GM19035 (cell line): ENCODE data around the gene KRT80.

Experiments used
- ATAC-seq: cut with Tn5 transposase; IDR thresholded peaks from one replicate; pipeline ENCODE4 v1.9.1; 2021; ENCODE audit not compliant: unreplicated experiment

The KRT80 gene

DNA sequence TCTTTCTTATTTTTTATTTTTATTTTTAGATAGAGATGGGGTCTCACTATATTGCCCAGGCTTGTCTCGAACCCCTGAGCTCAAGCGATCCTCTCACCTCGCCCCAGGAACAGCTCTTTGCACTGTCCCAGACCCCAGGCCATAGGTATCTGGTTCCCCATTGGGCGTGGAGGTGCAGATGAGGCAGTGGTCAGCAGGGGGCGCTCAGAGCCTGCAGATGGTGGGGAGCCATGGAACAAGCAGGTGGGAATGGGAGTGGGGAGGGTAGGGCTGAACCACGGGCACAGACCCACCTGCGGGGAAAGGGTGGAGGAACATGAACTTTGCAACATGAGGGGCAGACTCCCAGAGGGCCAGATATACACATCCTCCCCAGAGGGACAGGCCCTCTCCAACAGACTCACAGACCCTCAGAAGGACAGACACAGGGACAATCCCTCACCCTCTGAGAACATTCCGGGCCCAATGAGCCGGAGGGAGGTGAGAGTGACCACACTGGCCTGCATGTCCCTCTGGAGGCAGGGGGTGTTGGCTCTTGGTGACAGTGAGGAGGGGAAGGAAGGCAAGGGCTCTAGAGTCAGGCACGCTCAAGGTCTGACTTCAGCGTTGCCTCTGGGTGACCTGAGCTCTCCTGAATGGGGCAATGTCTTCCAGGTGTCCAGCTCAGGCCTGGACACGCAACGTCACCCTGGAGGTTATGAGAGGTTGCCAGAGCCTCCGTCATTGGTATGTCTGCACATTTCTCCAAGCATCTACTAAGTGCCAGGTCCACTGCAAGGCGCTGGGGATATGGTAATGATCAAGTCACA is 34.9 kb downstream of the KRT80 start:
- ATAC-seq = no peak

DNA sequence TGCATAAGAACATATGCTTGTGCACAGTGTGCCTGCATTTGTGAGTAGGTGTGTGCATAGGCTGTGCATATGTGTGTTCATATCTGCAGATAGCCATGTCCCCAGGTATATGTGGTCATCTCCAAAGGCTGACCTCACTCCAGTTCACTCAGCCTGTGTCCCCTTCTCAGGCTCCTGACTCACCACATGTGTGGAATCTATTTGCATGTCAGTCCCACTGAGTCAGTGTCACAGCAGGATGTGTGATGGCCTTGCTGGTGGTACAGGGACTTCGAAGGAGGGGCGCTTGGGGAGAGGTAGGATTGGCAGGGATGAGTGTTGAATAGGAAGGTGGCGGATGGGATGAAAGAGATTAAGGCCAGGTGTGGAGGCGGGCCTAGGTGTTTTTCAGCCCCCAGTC is 35.5 kb downstream of the KRT80 start:
- no peak for ATAC-seq

DNA sequence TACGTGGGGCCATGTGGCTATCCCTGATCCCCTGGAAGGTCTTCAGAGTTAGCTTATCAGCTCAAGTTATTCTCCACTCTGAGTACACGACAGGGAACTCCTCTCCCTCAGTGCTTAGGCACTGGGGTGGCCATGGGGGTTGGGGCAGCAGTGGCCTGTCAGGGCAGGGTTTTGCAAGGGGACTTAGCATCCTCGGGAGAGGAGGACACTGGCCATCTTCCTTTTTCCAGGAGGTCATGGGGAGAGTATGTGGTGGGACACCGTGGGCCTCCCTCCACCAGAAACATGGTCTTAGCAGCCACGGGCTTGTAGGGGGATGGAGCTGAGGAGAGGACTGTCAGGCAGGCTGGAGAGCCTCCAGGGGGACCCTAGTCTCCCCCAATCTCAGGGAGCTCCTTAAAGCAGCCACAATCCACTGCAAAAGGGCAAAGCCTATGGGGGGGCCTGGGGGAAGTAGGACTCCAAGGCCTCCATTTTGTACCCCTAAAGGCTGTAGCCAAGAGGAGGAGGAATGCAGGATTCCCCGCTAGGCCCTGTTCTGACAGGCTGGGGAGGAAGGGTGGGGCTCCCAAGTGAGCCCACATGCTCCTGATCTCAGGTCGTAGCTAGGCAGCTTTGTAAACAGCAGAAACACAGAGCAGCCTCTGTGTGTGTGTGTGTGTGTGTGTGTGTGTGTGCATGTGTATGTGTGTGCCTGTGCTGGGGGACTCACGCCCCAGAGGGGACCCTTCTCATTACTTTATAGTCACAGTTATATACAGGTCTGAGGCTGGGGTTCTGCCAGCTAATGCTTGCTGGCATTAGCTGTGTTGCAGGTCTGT is 36.6 kb downstream of the KRT80 start:
- ATAC-seq = no peak

DNA sequence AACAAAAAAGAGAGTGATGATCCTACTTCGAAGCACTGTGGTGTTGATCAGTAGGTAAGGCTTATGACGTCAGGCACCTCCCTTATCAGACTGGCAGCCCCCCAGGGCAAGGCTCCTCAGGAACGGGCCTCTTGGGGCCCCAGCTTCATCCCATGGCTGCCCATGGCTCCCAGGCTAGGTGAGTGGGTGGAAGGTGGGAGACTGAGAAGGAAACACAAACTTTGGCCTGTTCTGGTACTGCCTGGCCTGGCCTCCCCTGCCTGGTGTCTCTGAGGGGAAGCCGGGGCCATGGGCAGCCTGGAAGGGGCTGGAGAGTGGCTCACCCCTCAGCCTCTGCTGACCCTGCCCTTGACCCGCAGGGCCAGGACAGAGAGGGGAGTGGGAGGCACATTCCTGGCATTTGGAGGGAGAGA is 38.9 kb downstream of the KRT80 start:
- ATAC-seq = no peak

DNA sequence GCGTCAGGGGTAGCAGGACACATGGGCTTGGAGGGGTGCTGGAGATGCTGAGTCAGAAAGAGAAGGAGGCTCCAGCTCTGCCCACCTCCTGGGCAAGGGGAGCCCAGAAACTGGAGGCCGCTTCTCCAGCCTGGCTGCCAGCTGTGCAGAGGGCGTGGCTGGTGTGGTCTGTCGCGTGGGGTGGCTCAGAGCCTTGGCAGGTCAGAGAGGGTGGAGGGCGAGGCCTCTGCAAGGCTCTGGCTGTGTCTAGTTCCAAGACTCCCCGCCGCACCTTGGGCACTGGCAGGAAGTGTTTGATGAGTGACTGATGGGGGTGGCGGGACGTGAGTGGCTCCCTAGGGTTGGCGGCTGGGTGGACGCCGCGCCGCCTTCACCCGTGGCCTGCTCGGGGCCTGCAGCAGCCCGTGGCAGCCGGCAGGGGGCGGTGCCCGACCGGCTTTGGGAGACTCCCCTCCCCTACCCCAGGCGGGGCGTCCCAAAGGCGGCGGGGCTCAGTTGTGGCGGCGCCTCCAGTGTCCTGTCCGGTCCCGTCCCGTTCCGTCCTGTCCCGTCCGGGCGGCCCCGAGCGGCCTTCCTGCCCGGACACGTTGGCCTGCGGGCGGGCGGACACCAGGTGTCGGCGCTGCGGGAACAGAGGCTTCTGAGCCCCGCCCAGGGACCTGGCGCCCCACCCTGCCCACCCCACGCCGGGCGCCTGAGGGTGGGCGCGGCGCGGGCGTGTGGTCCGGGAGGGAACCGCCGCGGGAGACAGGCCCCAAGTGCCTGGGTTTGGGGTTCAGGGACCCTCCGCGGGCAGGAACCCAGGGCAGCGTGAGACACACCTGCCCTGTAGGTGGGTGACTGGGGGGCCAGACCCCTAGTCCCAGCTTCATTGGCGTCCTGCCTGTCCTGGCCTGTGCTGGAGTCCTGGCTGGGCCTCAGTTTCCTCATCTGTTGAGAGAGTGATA is 39.7 kb downstream of the KRT80 start:
- ATAC-seq = no peak

DNA sequence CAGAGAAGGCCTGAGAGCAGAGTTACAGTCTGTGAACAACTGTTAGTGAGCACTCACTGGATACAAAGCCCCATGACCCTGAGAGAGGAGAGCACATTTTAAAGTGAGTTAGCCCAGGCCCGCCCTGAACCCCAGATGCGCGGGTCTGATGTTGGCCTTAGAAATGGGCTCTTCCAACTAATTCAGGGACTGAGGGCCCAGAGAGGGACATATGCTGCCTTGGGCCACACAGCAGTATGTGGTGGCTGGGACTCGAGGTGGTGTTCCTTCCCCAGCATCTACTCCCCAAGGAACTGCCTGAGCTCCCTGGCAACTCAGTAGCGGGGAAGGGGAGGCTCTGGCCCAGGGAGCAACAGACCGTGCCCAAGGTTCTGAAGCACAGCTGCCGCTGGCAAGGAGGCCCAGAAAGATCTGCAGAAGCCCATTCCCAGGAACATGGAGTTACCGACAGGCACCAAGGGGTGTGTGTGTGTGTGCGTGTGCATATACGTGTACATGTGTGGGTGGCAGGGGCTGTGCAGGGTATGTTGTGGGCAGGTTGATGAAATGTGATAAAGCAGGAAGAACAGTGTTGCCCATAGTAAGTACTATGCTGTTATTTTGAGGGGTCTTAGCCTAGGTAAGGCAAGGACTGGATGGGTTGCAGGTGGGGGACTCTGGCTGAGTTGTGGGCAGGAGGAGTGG is 40.5 kb downstream of the KRT80 start:
- no peak for ATAC-seq

DNA sequence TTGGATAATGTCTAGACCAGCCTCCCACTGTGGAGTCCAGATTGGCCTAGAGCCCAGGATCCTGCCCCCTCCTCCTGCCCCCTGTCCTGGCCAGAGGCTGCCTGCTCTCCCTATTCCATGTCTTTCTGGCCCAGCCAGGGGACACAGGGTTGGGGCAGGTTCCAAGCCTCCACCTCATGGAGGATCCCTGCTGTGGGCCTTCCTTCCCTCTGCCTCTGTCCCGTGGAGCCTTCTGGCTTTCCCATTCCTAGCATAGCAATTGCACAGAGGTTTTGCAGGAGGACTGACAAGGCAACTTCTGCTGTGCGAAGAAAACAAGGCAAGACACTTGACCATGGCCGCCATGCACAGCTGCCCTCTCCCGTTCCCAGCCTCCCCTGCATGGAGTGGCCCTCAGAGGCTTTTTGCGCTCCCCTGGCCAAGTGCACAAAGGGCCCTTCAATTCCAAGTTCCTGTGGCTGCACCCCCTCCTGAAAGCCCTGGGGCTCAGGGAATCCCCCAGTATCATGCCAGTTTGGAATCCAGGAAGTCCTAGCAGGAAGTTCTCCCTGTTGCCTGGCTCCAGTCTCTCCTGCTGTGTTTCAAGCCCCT is 42.1 kb downstream of the KRT80 start:
- no peak for ATAC-seq

DNA sequence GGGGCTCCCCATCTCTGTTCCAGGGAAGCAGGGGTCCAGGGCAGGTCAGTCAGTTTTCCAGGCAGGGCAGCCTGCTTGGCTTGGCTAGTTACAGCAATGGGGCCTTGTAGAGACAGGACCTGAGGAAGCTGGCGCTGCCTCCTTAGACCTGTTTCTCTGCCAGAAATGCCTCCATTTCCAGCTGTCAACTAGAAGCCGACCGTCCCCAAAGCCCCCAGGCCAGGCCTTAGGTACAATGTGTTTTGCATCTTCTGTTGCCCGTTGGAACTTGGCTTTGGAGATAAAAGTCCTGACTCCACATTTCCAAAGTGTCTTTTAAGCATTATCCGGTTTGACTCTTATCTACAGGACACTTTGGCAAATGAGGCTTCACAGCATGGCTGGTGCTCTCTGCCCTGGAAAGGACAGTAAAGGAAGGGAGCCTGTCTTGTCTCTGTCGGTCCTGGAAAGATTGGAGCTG is 42.6 kb downstream of the KRT80 start:
- no peak for ATAC-seq

DNA sequence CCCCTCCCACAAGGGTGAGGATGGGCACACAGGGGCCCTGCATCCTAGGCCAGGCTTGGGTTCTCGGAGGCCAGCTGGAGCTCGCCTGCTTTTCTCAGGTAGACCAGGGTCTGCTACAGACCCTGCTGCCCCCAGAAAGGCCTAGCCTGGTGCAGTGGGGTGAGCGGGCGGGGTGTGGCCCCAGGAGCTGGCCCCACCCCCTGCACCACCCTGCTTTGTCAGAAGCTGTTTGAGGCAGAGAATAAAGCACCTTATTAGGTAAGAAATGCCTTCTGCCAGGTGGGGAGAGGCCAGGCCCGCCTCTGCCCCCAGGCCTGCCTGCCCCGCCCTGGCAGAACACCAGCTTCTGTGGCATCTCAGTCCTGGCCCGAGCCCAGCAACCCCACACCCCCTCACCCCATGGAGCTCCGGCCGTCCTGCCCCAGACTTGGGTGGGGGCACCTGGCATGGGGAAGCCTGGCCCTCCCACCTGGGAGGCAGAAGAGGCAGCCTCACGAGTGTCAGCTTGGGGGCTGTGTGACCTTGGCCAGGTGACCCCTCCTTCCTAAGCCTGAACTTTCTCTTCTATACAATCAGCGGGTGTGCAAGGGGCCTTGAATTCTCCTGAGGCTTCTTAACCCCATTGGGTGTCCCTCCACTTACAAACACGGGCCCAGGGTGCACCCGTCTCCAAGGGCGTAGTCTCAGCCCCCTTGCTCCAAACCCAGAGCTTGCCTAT is 43.2 kb downstream of the KRT80 start:
- no peak for ATAC-seq

DNA sequence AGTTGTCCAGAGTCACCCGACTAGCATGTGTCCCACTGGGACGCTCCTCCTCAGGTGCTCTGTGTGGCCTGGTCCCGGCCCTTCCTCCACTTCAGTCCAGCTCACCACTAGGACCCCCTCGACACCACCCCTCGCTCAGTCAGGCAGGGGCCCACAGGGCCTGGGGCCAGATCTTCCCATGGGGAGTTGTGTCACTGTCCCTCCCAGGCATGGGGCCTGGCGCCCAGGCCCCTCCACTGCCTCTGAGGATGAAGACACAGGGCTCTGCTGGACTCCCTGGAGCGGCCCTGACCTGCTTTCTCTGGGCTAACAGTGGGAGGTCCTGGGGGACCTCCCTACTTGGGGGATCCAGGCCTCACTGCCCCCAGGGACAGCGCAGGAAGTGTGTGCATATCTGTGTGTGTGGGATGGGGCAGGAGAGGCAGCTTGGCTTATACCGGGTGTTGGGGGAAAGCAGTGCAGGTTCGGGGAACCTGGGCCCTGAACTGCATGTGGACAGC is 43.8 kb downstream of the KRT80 start:
- no peak for ATAC-seq

DNA sequence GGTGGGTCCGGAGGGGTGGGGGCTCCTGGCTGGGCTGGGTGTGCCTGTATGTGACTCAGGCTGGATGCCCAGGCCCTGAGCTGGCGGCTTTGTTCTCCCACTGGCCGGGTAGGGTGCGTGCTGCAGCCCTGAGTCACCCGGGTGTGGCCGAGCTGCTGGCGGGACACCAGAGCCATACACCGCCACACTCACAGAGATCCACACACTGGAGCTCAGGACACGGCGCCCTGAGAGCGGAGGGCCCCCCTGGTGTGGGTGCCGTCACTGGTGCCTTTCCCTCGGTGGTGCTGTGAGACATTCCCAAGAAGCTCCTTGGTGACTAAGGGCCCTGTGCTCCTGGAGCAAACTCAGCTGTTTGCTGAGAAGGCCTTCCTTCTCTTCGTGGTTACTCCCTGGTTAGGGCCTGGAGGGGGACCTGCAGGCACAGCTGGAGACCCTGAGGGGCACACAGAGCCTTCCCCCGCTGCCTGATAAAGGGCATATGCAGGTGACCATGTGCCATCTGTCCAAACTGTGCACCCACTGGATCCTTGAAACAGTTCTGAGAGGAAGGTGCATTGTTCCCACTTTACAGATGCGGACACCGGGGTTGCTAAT is 44.3 kb downstream of the KRT80 start:
- ATAC-seq = no peak

DNA sequence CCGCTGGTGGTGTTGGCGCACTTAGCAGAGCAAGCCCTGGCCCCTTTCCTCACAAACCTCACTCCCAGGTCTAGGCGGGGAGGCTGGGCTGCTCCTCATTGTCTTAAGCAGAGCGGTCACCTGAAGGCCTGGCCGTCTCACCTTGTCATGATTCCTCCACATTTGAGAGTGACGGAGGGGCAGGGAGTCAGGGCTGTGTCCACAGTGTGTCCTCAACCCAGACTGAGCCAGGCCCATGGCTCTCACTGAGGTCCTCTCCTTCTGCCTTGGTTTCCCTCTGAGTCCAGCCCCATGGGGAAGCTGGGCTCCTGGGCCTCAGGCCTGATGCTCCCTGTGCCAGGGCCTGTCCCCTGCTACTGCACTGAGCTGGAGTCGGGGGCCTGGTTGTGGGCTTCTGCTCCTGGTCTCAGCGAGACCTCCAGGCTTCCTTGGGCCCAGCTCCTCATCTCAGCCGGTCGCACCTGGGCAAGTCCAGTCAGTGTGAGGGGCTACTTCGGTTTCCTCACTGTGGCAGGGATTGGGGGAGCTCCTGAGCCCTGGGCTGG is 44.9 kb downstream of the KRT80 start:
- ATAC-seq = no peak

DNA sequence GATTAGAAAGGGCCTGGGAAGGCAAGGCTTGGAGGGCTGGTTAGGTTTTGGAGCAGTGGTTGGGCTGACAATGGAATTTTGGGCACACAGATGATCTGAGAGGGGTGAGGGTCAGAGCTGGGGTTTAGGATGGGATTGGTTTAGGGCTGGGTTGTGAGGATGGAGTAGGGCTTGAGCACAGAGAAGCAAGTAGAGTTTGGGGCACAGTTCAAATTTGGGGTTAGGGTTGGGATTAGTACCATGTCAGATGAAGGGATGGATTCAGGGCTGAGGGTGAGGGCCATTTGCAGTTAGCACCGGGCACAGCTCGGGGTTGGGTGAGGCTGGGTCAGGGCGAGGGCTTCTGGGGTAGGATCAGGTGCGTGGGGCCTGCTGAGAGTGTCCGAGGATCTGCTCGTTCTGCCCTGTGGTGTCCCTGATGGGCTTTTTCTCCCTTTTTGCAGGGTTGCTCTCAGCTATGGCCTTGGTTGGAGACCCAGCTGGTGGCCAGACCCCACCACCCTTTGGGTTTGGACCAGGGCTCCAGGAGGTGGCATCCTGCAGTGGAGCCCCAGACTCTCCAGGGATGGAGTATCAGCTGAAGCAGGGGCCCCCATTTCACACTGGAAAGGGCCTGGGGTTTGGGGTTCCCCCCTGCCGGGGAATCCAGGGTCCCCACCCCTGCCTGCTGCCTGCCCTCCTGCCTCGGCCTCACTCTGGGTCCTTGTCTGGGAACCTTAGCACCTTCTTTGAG is 45.6 kb downstream of the KRT80 start:
- no peak for ATAC-seq

DNA sequence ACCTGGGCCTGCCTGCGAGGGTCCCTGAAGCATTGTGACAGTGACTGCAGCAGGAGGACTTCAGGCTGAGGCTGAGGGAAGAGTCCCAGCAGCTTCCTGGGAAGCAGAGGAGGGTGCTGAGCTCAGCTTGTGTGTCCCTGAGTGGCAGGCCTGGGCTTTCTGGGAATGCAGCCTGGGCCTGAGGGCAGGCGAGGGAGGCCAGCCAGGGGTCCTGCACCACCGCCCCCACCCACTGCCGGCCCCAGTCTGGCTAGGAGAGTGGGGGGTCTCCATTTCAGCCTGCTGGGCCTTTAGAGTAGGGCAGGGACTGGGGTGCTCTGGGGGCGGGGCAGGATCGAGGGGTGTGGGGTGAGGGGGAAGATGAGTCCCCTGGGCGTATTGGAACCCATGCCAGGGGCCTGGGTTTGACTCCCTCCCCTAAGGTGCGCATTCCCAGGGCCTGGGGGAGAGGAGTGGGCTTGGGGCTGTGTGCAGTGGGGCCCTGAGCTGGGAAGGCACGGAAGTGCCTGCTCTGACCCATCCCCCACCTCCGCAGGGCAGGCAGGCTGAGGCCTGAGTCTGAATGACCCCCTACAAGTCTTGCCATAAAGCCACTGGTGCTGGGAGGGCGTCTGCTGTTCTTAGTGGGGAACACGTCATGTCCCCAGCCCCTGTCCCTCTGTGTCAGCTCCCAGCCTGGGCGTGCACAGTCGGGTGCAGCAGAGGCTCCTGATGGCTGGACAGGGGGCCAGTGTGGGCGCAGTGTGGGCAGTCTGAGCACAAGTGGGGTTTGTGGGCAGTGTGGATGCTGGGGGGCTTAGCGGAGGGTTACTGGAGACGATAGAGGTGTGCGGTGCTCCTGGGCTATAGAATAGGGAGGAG is 46.4 kb downstream of the KRT80 start:
- no peak for ATAC-seq

DNA sequence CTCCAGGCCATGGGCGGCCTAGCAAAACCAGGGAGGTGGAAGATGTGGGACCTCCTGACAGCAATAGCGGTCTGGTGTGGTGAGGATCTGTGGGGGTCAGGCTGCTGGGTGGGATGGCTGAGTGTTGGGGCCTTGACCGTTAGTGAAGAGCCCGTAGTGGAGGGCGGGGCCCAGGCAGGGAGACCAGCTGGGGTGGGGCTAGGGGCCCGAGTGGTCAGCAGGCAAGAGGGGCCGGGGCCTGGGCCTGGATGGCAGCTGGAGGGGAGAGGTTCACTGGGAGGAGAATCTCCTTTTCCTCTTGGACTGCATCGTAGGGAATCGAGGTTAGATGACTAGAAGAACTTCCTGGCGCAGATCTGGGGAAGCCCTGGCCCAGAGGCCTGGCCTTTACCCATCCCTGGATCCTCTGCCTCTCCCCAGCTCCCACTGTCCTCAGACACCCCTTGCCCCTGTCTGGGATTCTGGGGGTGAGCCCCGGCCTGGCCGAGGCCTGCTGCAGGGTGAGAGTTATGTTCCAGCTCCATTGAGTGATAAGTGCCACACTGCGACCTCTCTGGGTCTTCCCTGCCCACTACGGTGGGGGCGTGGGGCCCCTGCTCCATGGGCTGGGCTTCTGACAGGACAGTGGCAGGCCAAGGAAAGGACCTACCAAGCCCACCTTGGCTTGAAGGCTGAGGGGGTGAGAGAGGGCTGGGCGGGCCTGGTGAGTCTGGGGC is 47.1 kb downstream of the KRT80 start:
- no peak for ATAC-seq

DNA sequence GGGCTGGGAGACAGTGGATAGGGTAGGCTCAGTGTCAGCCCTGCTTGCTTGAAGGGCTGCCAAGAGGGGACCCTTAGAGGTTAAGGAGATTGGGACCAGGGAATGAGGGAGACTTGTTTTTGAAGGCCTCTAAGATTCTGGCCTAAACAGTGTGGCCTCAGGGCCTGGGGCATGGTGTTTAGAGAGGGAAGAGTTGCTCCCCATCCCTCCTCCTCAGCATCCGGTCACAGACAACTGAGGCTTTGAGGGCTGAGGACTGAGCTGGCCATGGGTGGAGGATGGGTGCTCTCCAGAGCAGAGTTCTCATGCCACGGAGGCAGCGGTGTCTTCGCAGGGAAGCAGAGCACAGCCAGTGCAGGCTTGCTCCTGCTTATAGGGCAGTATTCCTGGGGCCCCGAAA is 49.4 kb downstream of the KRT80 start:
- no peak for ATAC-seq
